ENCODE measurements around the gene THYN1.
A peak's percentile ranks its signal among the peaks of the same experiment; 100 is the strongest.

The THYN1 gene

DNA sequence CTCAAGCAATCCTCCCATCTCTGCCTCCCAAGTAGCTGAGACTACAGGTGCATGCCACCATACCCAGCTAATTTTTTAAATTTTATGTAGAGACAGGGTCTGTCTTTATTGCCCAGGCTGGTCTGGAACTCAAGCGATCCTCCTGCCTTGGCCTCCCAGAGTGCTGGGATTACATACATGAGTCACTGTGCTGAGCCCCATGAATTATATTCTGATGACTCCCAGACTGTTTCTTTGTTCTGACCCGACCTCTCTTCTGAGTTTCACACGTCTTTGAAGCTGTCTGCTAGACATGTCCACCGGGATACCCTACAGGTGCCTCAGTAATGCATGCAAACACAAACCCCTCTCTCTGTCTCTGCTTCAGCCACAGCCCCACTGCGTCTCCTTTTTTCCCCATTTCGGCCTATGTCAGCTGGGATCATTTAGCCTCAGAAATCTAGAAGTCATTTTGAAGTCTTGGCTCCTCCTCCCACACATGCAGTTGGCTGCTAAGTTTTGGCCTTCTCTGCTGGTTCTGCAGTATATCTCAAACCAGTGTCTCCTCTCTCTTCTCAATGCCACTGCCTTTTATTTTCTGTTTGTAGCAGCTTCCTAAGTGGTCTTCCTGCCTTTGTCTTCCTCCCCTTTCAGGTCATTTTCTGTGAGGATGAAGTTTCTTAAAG is 23.9 kb downstream of the THYN1 start:
- no peak for TF ChIP-seq CTCF (IDR thresholded peaks at IDR 0.05; ENCODE audit: borderline replicate concordance, insufficient read depth, low read depth, low read length)

GRCh38 chr11:134228625-134229024 is 24.5 kb downstream of the THYN1 start:
- no peak overlapping the region for H3K4me3 ChIP-seq (ENCODE audit: low read depth, low read length)
- no peak for TF ChIP-seq CTCF (IDR thresholded peaks at IDR 0.05; ENCODE audit: borderline replicate concordance, insufficient read depth, low read depth, low read length)

More for the DNA sequence above, 23.9 kb downstream of the THYN1 start:
- no peak overlapping the region for H3K4me3 ChIP-seq (ENCODE audit: low read depth, low read length)

DNA sequence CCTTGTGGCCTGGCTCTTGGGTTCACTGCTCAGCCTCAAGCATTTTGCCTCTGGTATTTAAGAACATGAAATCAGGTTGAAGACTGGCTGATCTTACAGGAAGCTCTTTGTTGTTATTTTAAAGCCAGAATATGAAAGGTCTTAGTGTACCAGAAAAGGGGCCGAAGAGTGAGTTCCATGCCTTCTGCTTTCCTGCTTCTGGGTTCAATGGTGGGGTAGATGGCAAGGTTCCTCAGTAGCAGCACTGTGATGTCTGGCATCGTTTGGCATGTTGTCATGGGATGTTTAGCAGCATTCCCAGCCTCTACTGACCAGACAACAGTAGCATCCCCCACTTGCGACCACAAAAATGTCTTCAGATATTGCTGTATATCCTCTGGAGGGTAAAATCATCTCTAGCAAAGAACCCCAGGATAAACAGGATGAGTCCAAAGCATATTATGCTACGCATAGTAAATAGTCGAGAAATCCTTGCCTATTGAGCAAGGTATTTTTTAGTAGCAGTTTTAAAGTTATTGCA is 26.3 kb downstream of the THYN1 start:
- no peak for TF ChIP-seq CTCF (IDR thresholded peaks at IDR 0.05; ENCODE audit: borderline replicate concordance, insufficient read depth, low read depth, low read length)
- H3K4me3 ChIP-seq (ENCODE audit: low read depth, low read length) = no peak overlapping the region

DNA sequence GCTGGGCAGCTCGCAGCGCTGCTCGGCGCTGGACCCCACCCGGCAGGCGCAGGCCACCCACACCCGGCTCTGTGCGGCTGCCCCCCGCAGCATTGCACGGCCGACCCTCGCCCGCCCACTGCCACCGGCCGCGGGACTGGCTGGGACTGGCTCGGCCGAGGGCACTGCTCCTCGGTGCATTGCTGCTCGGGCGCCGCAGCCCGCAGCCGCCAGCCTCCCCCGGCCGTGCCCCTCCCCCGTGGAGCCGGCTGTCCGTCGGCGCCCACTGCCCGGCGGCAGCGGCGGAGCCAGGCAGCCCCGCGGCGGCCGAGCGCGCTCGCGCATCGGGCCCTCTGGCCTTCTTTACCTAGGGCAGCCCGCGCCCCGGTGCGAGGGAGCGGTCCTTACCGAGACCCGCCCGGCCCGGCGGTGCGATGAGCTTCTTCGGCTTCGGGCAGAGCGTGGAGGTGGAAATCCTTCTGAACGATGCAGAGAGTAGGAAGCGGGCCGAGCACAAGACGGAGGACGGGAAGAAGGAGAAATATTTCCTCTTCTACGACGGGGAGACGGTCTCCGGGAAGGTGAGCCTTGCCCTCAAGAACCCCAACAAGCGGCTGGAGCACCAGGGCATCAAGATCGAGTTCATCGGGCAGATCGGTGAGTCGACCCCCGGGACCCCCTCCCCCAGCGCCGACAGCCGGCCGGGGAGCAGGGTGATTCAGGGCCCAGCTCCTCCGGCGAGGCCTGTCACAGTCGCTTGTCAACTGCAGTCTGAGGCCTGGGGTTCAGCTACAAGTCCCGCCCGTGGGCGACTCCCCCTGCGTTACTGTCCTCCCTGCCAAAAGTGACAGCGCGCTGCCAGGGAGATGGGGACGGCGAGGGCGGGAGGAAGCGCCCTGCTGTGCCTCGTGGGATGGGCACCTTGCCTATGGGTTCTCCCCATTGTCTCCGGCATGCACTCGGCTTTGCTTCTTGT is 28.2 kb downstream of the THYN1 start:
- H3K4me3 ChIP-seq (ENCODE audit: low read depth, low read length) = peak overlapping the region; percentile 82
- no peak for TF ChIP-seq CTCF (IDR thresholded peaks at IDR 0.05; ENCODE audit: borderline replicate concordance, insufficient read depth, low read depth, low read length)

- TF ChIP-seq CTCF (IDR thresholded peaks at IDR 0.05; ENCODE audit: borderline replicate concordance, insufficient read depth, low read depth, low read length) = no peak
These were observed 29.1 kb downstream of the THYN1 start, which contains the start of the genes NCAPD3 and VPS26B for GRCh38 chr11:134223836-134224709. Gene NCAPD3, minus strand, starts transcription at chr11:134223967. Its CDS starts 41 bp downstream, at chr11:134223926. Gene VPS26B, plus strand, starts transcription at chr11:134224671. Its CDS starts 452 bp downstream, at chr11:134225123.

DNA sequence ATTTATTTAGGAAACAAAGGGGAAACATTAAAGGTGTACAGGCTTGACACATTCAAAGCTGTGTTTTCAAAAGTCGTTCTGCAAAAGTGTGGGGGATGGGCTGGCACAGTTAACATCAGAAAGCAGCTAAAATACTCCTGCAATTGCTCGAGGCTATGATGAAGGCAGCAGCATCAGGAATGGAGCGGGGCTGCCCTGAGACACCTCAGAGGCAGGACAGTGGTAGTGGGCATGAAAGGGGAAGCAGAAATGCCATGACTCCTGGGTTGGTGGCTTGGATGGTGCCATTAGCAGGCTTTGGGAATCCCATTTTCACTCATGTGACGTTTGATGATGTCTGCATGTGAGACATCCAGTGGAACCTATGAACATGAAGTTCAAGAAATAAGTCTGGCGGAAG is 30.0 kb downstream of the THYN1 start:
- TF ChIP-seq CTCF (IDR thresholded peaks at IDR 0.05; ENCODE audit: borderline replicate concordance, insufficient read depth, low read depth, low read length) = no peak
- H3K4me3 ChIP-seq (ENCODE audit: low read depth, low read length) = peak overlapping the region; percentile 82

More at GRCh38 chr11:134223836-134224709, 29.1 kb downstream of the THYN1 start, which contains the start of the genes NCAPD3 and VPS26B:
- H3K4me3 ChIP-seq (ENCODE audit: low read depth, low read length) = peak within 1 kb of the TSS; percentile 82

Data from GM12875 (cell line).